CD14-positive monocyte (primary cell): ENCODE data around the gene PPP1R8. TPM values are rescaled to one million over a fixed set of nuclear protein-coding genes. Genes with fewer than 3 reads are reported as not detected.

Experiments
- DNase-seq, 3 donors: peaks; one replicate each; pipeline ENCODE4 v3.0.0-alpha.2; 2011 to 2022
- H2AFZ ChIP-seq: 2 replicates; pipeline ENCODE4 v1.6.0; 2012; ENCODE audit warnings: mild to moderate bottlenecking, low read depth, low read length, inconsistent platforms; ENCODE audit not compliant: insufficient read depth, poor library complexity, severe bottlenecking
- H3K27ac ChIP-seq, 2 donors: 1 replicate in 1 of 2; 2 replicates in 1 of 2; pipeline ENCODE4 v1.5.1; 2012 to 2013; ENCODE audit warnings: low read length in 2 of 2, control low read depth in 1 of 2, inconsistent platforms in 1 of 2, low read depth in 1 of 2, mild to moderate bottlenecking in 1 of 2
- H3K27me3 ChIP-seq, 2 donors: one replicate each; pipeline versions ENCODE4 v1.6.0 to v1.6.1; 2011 to 2013; ENCODE audit warnings: low read length in 2 of 2; ENCODE audit not compliant: control insufficient read depth in 2 of 2, insufficient read depth in 2 of 2
- H3K36me3 ChIP-seq, 2 donors: replicated peaks in 1 of 2; 1 replicate in 1 of 2; 2 replicates in 1 of 2; pipeline versions ENCODE4 v1.5.1 to v1.6.1; 2012 to 2013; ENCODE audit warnings: low read length in 2 of 2, control low read depth in 1 of 2, inconsistent platforms in 1 of 2, mild to moderate bottlenecking in 1 of 2; ENCODE audit not compliant: insufficient read depth in 2 of 2, control insufficient read depth in 1 of 2
- H3K4me1 ChIP-seq, 2 donors: 1 replicate in 1 of 2; 2 replicates in 1 of 2; pipeline versions ENCODE4 v1.5.1 to v1.6.1; 2012 to 2013; ENCODE audit warnings: low read length in 2 of 2, control low read depth in 1 of 2, inconsistent platforms in 1 of 2, mild to moderate bottlenecking in 1 of 2, moderate library complexity in 1 of 2; ENCODE audit not compliant: insufficient read depth in 2 of 2, control insufficient read depth in 1 of 2
- H3K4me2 ChIP-seq: replicated peaks from 2 replicates; pipeline ENCODE3; 2012; ENCODE audit warnings: low read length, moderate library complexity, mild to moderate bottlenecking; ENCODE audit not compliant: poor library complexity, severe bottlenecking; ENCODE audit errors: extremely low read depth
- H3K4me3 ChIP-seq, 3 experiments: fragments of 200-600 bp in 1 of 3; sonication (generic) in 1 of 3; replicated peaks in 1 of 3; 1 replicate in 2 of 3; 2 replicates in 1 of 3; pipeline ENCODE4 v1.5.1; 2011 to 2013; ENCODE audit warnings: low read length in 3 of 3, mild to moderate bottlenecking in 3 of 3, control low read depth in 2 of 3, low read depth in 2 of 3, inconsistent platforms in 1 of 3, moderate library complexity in 1 of 3
- H3K79me2 ChIP-seq: 2 replicates; pipeline ENCODE4 v1.6.0; 2012; ENCODE audit warnings: mild to moderate bottlenecking, control low read depth, inconsistent platforms, low read length, moderate library complexity; ENCODE audit not compliant: insufficient read depth
- H3K9ac ChIP-seq: 2 replicates; pipeline ENCODE4 v1.6.0; 2017; ENCODE audit warnings: low read length, mild to moderate bottlenecking; ENCODE audit not compliant: insufficient read depth, poor library complexity, severe bottlenecking
- H3K9me3 ChIP-seq, 2 donors: replicated peaks in 1 of 2; 1 replicate in 1 of 2; 2 replicates in 1 of 2; pipeline versions ENCODE4 v1.5.1 to v1.6.1; 2012 to 2013; ENCODE audit warnings: low read length in 2 of 2, control low read depth in 1 of 2; ENCODE audit not compliant: control insufficient read depth in 1 of 2, insufficient read depth in 1 of 2
- H4K20me1 ChIP-seq: 2 replicates; pipeline ENCODE4 v1.6.0; 2012; ENCODE audit warnings: mild to moderate bottlenecking, low read length, control low read depth, moderate library complexity; ENCODE audit not compliant: insufficient read depth
- H3K27ac Mint-ChIP-seq, 7 donors: one replicate each; pipeline ENCODE4 v1.8.0; 2020; ENCODE audit warnings: mild to moderate bottlenecking in 7 of 7, mixed read lengths in 7 of 7, moderate library complexity in 6 of 7, inconsistent platforms in 2 of 7
- H3K27me3 Mint-ChIP-seq, 3 donors: one replicate each; pipeline ENCODE4 v1.8.0; 2021 to 2022; ENCODE audit warnings: low read depth in 3 of 3, mild to moderate bottlenecking in 3 of 3, mixed read lengths in 3 of 3, moderate library complexity in 3 of 3, inconsistent platforms in 1 of 3
- H3K36me3 Mint-ChIP-seq, 2 donors: one replicate each; pipeline ENCODE4 v1.8.0; 2020; ENCODE audit warnings: mixed read lengths in 2 of 2, inconsistent platforms in 1 of 2, mild to moderate bottlenecking in 1 of 2
- H3K4me1 Mint-ChIP-seq: one replicate; pipeline ENCODE4 v1.8.0; 2020; ENCODE audit warnings: mild to moderate bottlenecking, mixed read lengths
- H3K4me3 Mint-ChIP-seq, 2 donors: one replicate each; pipeline ENCODE4 v1.8.0; 2020; ENCODE audit warnings: mild to moderate bottlenecking in 2 of 2, mixed read lengths in 2 of 2, moderate library complexity in 1 of 2
- H3K9me3 Mint-ChIP-seq, 7 donors: one replicate each; pipeline ENCODE4 v1.8.0; 2020 to 2022; ENCODE audit warnings: mixed read lengths in 7 of 7, mild to moderate bottlenecking in 6 of 7, moderate library complexity in 6 of 7, inconsistent platforms in 2 of 7
- CTCF ChIP-seq: fragments of 200-600 bp; IDR thresholded peaks from one replicate; pipeline ENCODE4 v1.8.0; 2022; ENCODE audit warnings: antibody characterized with exemption, mild to moderate bottlenecking
- WGBS: methylation state at CpG from one replicate; pipeline ENCODE4 v1.1.5; 2013; ENCODE audit warnings: missing lambda C conversion rate; ENCODE audit not compliant: insufficient coverage; 5-methylcytosine and 5-hydroxymethylcytosine counted together
- intact Hi-C, 2 donors: fragments of 100-400 bp; cut with micrococcal nuclease; formaldehyde crosslinking; loops; one replicate each; pipeline versions ENCODE4 v1.15.0 to v1.15.1; 2023
- polyA plus RNA-seq, 3 donors: library from polyadenylated mRNA; depleted of rRNA in 1 of 3; unstranded in 2 of 3; stranded (reverse) in 1 of 3; fragments of 300-500 nt in 2 of 3; fragments of >200 nt in 1 of 3; fragmentation: Illumina TruSeq in 2 of 3; gene quantifications; 1 replicate in 2 of 3; 2 replicates in 1 of 3; pipeline ENCODE4 v1.2.3, GENCODE V29; 2012 to 2021

PPP1R8 gene
- polyA plus RNA-seq, 3 donors = 17.0 to 23.9 (median 21.4) TPM

- Mint-ChIP-seq H3K36me3 (peaks cover 73 to 89% of the 10 kb centered on the region in 2 donors), H3K4me3 (no peak overlapping the region), H3K4me1 (no peaks in the 10 kb centered on the region), H3K27me3 (no peaks in the 10 kb centered on the region), H3K27ac (no peak overlapping the region), H3K9me3 (no peaks in the 10 kb centered on the region)
- no peak for DNase-seq
- H3K9me3 ChIP-seq = no peaks in the 10 kb centered on the region
- TF ChIP-seq CTCF = no peak
- H3K27me3 ChIP-seq = no peaks in the 10 kb centered on the region
- no peaks in the 10 kb centered on the region for H3K4me1 ChIP-seq
- intact Hi-C loops = no loop called here
- H2AFZ ChIP-seq = no peak overlapping the region
- H3K4me2 ChIP-seq = no peak overlapping the region
- WGBS = no CpG with 5 or more reads among the region's 1 CpG
- H3K4me3 ChIP-seq = no peak overlapping the region
- no peak overlapping the region for H3K9ac ChIP-seq
- peaks cover 75% of the 10 kb centered on the region for H4K20me1 ChIP-seq
- H3K79me2 ChIP-seq = peaks cover 8% of the 10 kb centered on the region
- H3K27ac ChIP-seq = no peak overlapping the region
- H3K36me3 ChIP-seq = peaks cover 76 to 91% of the 10 kb centered on the region in 2 donors
Measured at GRCh38 chr1:27795601-27796000, 35.0 kb upstream of the PPP1R8 start.

- H3K27me3 ChIP-seq = no peaks in the 10 kb centered on the region
- Mint-ChIP-seq H3K27me3 (no peaks in the 10 kb centered on the region), H3K4me1 (no peaks in the 10 kb centered on the region), H3K27ac (peak overlapping the region in 1 of 7 donors; percentile 38), H3K4me3 (no peak overlapping the region), H3K9me3 (peaks cover 0 to 4% (median 0%) of the 10 kb centered on the region in 7 donors), H3K36me3 (peaks cover 64 to 87% of the 10 kb centered on the region in 2 donors)
- H4K20me1 ChIP-seq = peaks cover 40% of the 10 kb centered on the region
- peaks cover 78 to 89% of the 10 kb centered on the region in 2 donors for H3K36me3 ChIP-seq
- H3K4me1 ChIP-seq = no peaks in the 10 kb centered on the region
- DNase-seq = no peak
- 100% methylated on average over 3 of the region's 5 CpGs for WGBS
- H3K27ac ChIP-seq = no peak overlapping the region
- no peak overlapping the region for H3K9ac ChIP-seq
- intact Hi-C loops = no loop called here
- H2AFZ ChIP-seq = no peak overlapping the region
- no peak for TF ChIP-seq CTCF
- H3K9me3 ChIP-seq = no peaks in the 10 kb centered on the region
- H3K4me3 ChIP-seq = no peak overlapping the region
- no peaks in the 10 kb centered on the region for H3K79me2 ChIP-seq
- no peak overlapping the region for H3K4me2 ChIP-seq
Measured at GRCh38 chr1:27804791-27805190, 25.8 kb upstream of the PPP1R8 start.
